IMR-90 (cell line): ENCODE results near the gene GPX4.

ENCODE experiments used
- BHLHE40 ChIP-seq: fragments of 150-350 bp; IDR thresholded peaks from 2 replicates; pipeline ENCODE4 v1.6.1; 2016; ENCODE audit warnings: mild to moderate bottlenecking, low read depth, low read length
- MAZ ChIP-seq: IDR thresholded peaks from 2 replicates; pipeline ENCODE4 v1.6.1; 2012; ENCODE audit warnings: low read depth, mild to moderate bottlenecking, low read length, improper control_type of control experiment, moderate library complexity, borderline replicate concordance
- RAD21 ChIP-seq: IDR thresholded peaks from 2 replicates; pipeline ENCODE4 v1.6.1; 2012; ENCODE audit warnings: low read length, improper control_type of control experiment

- TF ChIP-seq RAD21: no peak
- no peak for TF ChIP-seq BHLHE40
- TF ChIP-seq MAZ: no peak
Measured at GRCh38 chr19:1065606-1066109, 38.1 kb upstream of the GPX4 start.
